HepG2 (cell line): ENCODE results near the gene TRAIP. TPM values are rescaled to one million over a fixed set of nuclear protein-coding genes. Genes with fewer than 3 reads are reported as not detected.

Experiments used
- BCL6 ChIP-seq: IDR thresholded peaks from 2 replicates; pipeline ENCODE4 v1.6.1; 2016; ENCODE audit warnings: missing genetic modification reagents, missing compliant biosample characterization
- FOXO1 ChIP-seq: sonication (generic); formaldehyde crosslinking; IDR thresholded peaks from 2 replicates; pipeline ENCODE4 v1.4.0; 2020; ENCODE audit warnings: missing genetic modification reagents
- MYC ChIP-seq: sonication (generic); formaldehyde crosslinking; IDR thresholded peaks from 2 replicates; pipeline ENCODE4 v1.9.0; 2021; ENCODE audit warnings: missing genetic modification reagents, borderline replicate concordance
- NR2F1 ChIP-seq, 2 experiments: fragments of 450-650 bp in 1 of 2; formaldehyde crosslinking in 1 of 2; IDR thresholded peaks; 2 replicates each; pipeline versions ENCODE4 v1.5.0 to v1.6.1; 2016 to 2020; ENCODE audit warnings: mild to moderate bottlenecking in 1 of 2, missing compliant biosample characterization in 1 of 2, missing genetic modification reagents in 1 of 2, moderate library complexity in 1 of 2
- PATZ1 ChIP-seq: sonication (generic); formaldehyde crosslinking; IDR thresholded peaks from 2 replicates; pipeline ENCODE4 v1.4.0; 2020; ENCODE audit warnings: missing genetic modification reagents
- RCOR2 ChIP-seq: IDR thresholded peaks from 2 replicates; pipeline ENCODE4 v1.6.1; 2016; ENCODE audit warnings: missing biosample characterization, missing genetic modification reagents
- TEAD3 ChIP-seq: optimal IDR thresholded peaks from 2 replicates; pipeline ENCODE3; 2016; ENCODE audit warnings: borderline replicate concordance
- USF2 ChIP-seq, 2 experiments: sonication (generic) in 1 of 2; formaldehyde crosslinking in 1 of 2; IDR thresholded peaks; 2 replicates each; pipeline versions ENCODE4 v1.5.1 to v1.6.1; 2011 to 2020; ENCODE audit warnings: borderline replicate concordance in 1 of 2, low read depth in 1 of 2, low read length in 1 of 2, mild to moderate bottlenecking in 1 of 2, missing genetic modification reagents in 1 of 2, moderate library complexity in 1 of 2
- YEATS2 ChIP-seq: sonication (generic); formaldehyde crosslinking; IDR thresholded peaks from 2 replicates; pipeline ENCODE4 v1.4.0; 2020; ENCODE audit warnings: missing genetic modification reagents, borderline replicate concordance
- ZFY ChIP-seq: sonication (generic); formaldehyde crosslinking; IDR thresholded peaks from 2 replicates; pipeline ENCODE4 v1.4.0; 2020; ENCODE audit warnings: missing genetic modification reagents
- ZHX2 ChIP-seq, 2 experiments: sonication (generic) in 1 of 2; formaldehyde crosslinking in 1 of 2; IDR thresholded peaks; 2 replicates each; pipeline versions ENCODE4 v1.6.1 to v1.9.0; 2014 to 2022; ENCODE audit warnings: antibody characterized with exemption in 1 of 2, borderline replicate concordance in 1 of 2, inconsistent platforms in 1 of 2, low read depth in 1 of 2, missing genetic modification reagents in 1 of 2
- ZNF451 ChIP-seq: sonication (generic); formaldehyde crosslinking; IDR thresholded peaks from 2 replicates; pipeline ENCODE4 v1.5.0; 2020; ENCODE audit warnings: mild to moderate bottlenecking, missing genetic modification reagents
- ZNF557 ChIP-seq: sonication (generic); formaldehyde crosslinking; IDR thresholded peaks from 2 replicates; pipeline ENCODE4 v1.4.0; 2020; ENCODE audit warnings: missing genetic modification reagents
- ZNF850 ChIP-seq: sonication (generic); formaldehyde crosslinking; conservative IDR thresholded peaks from 2 replicates; pipeline ENCODE4 v1.9.0; 2021; ENCODE audit warnings: mild to moderate bottlenecking, missing genetic modification reagents
- ZNF891 ChIP-seq: sonication (generic); formaldehyde crosslinking; IDR thresholded peaks from 2 replicates; pipeline ENCODE4 v1.5.0; 2020; ENCODE audit warnings: mild to moderate bottlenecking, missing genetic modification reagents
- polyA plus RNA-seq, 8 experiments: library from polyadenylated mRNA; depleted of rRNA in 3 of 8; stranded (reverse) in 7 of 8; unstranded in 1 of 8; fragments of >200 nt; fragmentation: Illumina TruSeq in 4 of 8; extraction: Trizol in 4 of 8; gene quantifications; 2 replicates each; pipeline versions ENCODE4 v1.2.1 to v1.2.3, GENCODE V29; 2011 to 2016; ENCODE audit warnings: low read depth in 4 of 8, missing spikeins in 1 of 8, mixed read lengths in 1 of 8; ENCODE audit not compliant: insufficient read depth in 1 of 8
- total RNA-seq, 5 experiments: library from RNA; depleted of rRNA; stranded (reverse); fragments of >200 nt; fragmentation: Illumina TruSeq; extraction: Trizol; gene quantifications; 2 replicates each; pipeline ENCODE4 v1.2.3, GENCODE V29; 2016; ENCODE audit warnings: low read depth in 1 of 5
- TF ChIP-seq, protein P1 (sequence below): IDR thresholded peaks from 2 replicates; pipeline ENCODE4 v1.6.1; 2016; ENCODE audit warnings: low read depth

Gene TRAIP
- total and polyA plus RNA-seq, 2 of the 13 experiments (the other 11 are each of a cell fraction or from before 2014, with no cell fraction given): 13.9 to 23.9 TPM

DNA sequence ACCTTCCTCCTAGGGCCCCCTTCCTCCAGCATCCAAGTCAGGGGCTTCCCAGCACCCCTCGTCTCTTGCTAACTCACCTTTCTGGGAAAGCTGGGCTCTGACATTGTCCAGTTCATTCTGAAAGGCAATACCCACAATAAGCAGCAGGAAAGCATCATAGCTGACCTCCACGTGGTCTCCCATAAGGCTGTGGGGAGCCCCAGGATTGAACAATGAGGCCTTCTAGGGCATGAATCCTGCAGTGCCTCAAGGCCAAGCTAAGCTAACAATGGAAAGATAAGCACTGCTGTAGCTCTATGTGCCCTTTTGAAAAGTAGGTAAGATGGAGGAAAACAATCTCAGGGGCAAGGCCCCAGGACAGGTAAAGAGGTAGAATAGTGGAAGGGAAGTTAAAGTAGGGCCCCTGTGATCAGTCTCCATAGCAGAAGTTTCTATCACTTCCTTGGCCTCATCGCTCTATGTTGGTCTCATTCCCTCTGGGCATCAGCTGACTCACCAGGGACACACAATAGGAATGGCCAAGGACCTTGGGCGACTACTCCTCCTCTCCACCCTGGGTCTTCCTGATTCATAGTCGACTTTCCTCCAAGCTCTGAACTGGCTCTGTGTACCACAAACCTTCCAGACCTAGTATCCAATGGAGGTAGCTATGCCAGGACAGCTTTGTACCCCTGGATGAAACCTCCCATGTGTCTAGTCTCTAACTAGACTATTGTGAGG is 11.7 kb downstream of the TRAIP start (continued):
- TF ChIP-seq ZHX2 (IDR thresholded peaks at IDR 0.05; ENCODE audit: low read depth) (no peak; the same call in 1 of the 2 replicates), ZHX2 (CRISPR knock-in tag; IDR thresholded peaks at IDR 0.05; ENCODE audit: borderline replicate concordance) (no peak), ZNF891 (CRISPR knock-in tag) (no peak), RCOR2 (CRISPR knock-in tag) (peak; percentile 24; the same call in 1 of the 2 replicates), ZNF451 (CRISPR knock-in tag) (no peak), NR2F1 (CRISPR knock-in tag; IDR thresholded peaks at IDR 0.05) (no peak), ZFY (peak; percentile 89), USF2 (IDR thresholded peaks at IDR 0.05; ENCODE audit: low read depth, low read length) (peak; percentile 38; the same call in 1 of the 2 replicates), USF2 (CRISPR knock-in tag; IDR thresholded peaks at IDR 0.05; ENCODE audit: borderline replicate concordance) (peak; percentile 77; the same call in 1 of the 2 replicates), ZNF557 (CRISPR knock-in tag) (0 out of 2 replicates have a peak, but pooled peaks have one; percentile 57), MYC (CRISPR knock-in tag) (peak; percentile 81), FOXO1 (CRISPR knock-in tag) (peak; percentile 43; the same call in 1 of the 2 replicates), TEAD3 (CRISPR knock-in tag) (peak; percentile 11), YEATS2 (peak; percentile 38; the same call in 1 of the 2 replicates), ZNF850 (CRISPR knock-in tag) (no peak), PATZ1 (CRISPR knock-in tag) (peak; percentile 52; the same call in 1 of the 2 replicates), BCL6 (CRISPR knock-in tag) (peak; percentile 59)
- TF ChIP-seq, protein P1, sequence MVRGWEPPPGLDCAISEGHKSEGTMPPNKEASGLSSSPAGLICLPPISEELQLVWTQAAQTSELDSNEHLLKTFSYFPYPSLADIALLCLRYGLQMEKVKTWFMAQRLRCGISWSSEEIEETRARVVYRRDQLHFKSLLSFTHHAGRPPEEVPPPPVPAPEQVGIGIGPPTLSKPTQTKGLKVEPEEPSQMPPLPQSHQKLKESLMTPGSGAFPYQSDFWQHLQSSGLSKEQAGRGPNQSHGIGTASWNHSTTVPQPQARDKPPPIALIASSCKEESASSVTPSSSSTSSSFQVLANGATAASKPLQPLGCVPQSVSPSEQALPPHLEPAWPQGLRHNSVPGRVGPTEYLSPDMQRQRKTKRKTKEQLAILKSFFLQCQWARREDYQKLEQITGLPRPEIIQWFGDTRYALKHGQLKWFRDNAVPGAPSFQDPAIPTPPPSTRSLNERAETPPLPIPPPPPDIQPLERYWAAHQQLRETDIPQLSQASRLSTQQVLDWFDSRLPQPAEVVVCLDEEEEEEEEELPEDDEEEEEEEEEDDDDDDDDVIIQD: peak; percentile 48; the same call in 1 of the 2 replicates
